Measurements from ENCODE around the gene ARMC6. TPM values are rescaled to one million over a fixed set of nuclear protein-coding genes. Genes with fewer than 3 reads are reported as not detected.

ARMC6 gene
- total RNA-seq, 4 donors from 2014 or later: 18.2 to 26.3 (median 24.5) TPM

DNA sequence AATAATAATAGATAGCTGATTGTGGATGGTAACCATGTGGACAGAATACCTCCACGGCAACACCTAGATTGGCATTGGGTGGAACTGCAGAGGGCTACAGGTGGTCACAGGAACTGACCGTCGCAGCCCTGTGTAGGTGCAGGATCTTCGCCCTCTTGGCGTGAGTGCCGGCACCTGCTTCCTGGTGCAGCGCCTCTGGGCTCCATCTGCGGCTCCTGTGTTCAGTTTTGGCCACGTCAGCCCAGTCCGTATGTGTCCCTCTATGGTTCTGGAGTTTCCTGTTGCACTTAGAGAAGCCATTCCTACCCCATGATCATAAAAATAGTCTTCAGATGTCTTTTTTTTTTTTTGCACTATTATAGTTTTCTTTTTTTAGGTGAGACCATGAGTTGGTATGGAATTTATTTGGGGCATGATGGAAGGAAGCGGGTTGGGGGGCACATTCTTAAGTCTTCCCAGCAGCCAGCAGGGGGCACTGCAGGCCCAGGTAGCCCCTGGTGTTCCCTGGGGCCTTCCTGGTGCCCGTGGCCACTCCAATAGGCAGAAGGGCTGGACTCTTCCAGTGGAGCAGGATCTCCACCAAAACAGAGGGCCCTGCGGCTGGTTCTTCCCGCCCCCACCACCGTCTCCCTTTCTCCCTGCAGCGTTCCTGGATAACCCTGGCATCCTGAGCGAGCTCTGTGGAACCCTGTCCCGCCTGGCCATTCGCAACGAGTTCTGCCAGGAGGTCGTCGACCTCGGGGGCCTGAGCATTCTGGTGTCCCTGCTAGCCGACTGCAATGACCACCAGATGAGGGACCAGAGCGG is 20.3 kb downstream of the ARMC6 start:
- peak; percentile 47 to 86 (median 79) for DNase-seq
- Histone ChIP-seq H3K27ac (no peak overlapping the region), H3K9me3 (no peaks in the 10 kb centered on the region), H3K4me3 (no peak overlapping the region), H3K27me3 (no peaks in the 10 kb centered on the region), H3K36me3 (peaks cover 0 to 60% (median 0%) of the 10 kb centered on the region in 3 donors), H3K4me1 (no peaks in the 10 kb centered on the region)
- TF ChIP-seq POLR2A (IDR thresholded peaks at IDR 0.05): no peak
- TF ChIP-seq, protein P1, sequence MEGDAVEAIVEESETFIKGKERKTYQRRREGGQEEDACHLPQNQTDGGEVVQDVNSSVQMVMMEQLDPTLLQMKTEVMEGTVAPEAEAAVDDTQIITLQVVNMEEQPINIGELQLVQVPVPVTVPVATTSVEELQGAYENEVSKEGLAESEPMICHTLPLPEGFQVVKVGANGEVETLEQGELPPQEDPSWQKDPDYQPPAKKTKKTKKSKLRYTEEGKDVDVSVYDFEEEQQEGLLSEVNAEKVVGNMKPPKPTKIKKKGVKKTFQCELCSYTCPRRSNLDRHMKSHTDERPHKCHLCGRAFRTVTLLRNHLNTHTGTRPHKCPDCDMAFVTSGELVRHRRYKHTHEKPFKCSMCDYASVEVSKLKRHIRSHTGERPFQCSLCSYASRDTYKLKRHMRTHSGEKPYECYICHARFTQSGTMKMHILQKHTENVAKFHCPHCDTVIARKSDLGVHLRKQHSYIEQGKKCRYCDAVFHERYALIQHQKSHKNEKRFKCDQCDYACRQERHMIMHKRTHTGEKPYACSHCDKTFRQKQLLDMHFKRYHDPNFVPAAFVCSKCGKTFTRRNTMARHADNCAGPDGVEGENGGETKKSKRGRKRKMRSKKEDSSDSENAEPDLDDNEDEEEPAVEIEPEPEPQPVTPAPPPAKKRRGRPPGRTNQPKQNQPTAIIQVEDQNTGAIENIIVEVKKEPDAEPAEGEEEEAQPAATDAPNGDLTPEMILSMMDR (IDR thresholded peaks at IDR 0.05): peak; percentile 41 to 85 (median 82)

GRCh38 chr19:19054315-19054938 is 21.0 kb downstream of the ARMC6 start:
- no peaks in the 10 kb centered on the region for H3K9me3 ChIP-seq
- H3K4me3 ChIP-seq: no peak overlapping the region
- H3K27ac ChIP-seq: no peak overlapping the region
- H3K27me3 ChIP-seq: no peaks in the 10 kb centered on the region
- peaks cover 0 to 60% (median 0%) of the 10 kb centered on the region in 3 donors for H3K36me3 ChIP-seq
- TF ChIP-seq, protein P1 (IDR thresholded peaks at IDR 0.05): no peak
- TF ChIP-seq POLR2A (IDR thresholded peaks at IDR 0.05): no peak
- no peaks in the 10 kb centered on the region for H3K4me1 ChIP-seq
- DNase-seq: no peak

GRCh38 chr19:19054939-19055440 is 21.6 kb downstream of the ARMC6 start:
- Histone ChIP-seq H3K27ac (no peak overlapping the region), H3K4me3 (no peak overlapping the region), H3K27me3 (no peaks in the 10 kb centered on the region), H3K36me3 (peaks cover 0 to 60% (median 0%) of the 10 kb centered on the region in 3 donors), H3K4me1 (no peaks in the 10 kb centered on the region), H3K9me3 (no peaks in the 10 kb centered on the region)
- TF ChIP-seq POLR2A (IDR thresholded peaks at IDR 0.05): no peak
- TF ChIP-seq, protein P1 (IDR thresholded peaks at IDR 0.05): no peak
- no peak for DNase-seq

- Histone ChIP-seq H3K27me3 (no peaks in the 10 kb centered on the region), H3K9me3 (no peaks in the 10 kb centered on the region), H3K4me1 (no peaks in the 10 kb centered on the region), H3K27ac (no peak overlapping the region), H3K36me3 (peaks cover 0 to 59% (median 0%) of the 10 kb centered on the region in 3 donors), H3K4me3 (no peak overlapping the region)
- DNase-seq: no peak
- TF ChIP-seq, protein P1 (IDR thresholded peaks at IDR 0.05): no peak
- no peak for TF ChIP-seq POLR2A (IDR thresholded peaks at IDR 0.05)
These were observed 22.3 kb downstream of the ARMC6 start for GRCh38 chr19:19055701-19056100.

- H3K27ac ChIP-seq: no peak overlapping the region
- TF ChIP-seq POLR2A (IDR thresholded peaks at IDR 0.05): no peak
- TF ChIP-seq, protein P1 (IDR thresholded peaks at IDR 0.05): no peak
- no peaks in the 10 kb centered on the region for H3K27me3 ChIP-seq
- H3K4me3 ChIP-seq: no peak overlapping the region
- H3K36me3 ChIP-seq: peaks cover 0 to 49% (median 0%) of the 10 kb centered on the region in 3 donors
- peaks cover 0 to 3% (median 0%) of the 10 kb centered on the region in 4 donors for H3K4me1 ChIP-seq
- no peak for DNase-seq
- no peaks in the 10 kb centered on the region for H3K9me3 ChIP-seq
These were observed 23.4 kb downstream of the ARMC6 start for GRCh38 chr19:19056636-19057275.
